ENCODE measurements around the gene CLK2.
"Not testable (repeated sequence)": the region's sequence is repeated elsewhere in the genome, so short reads cannot be mapped to it uniquely, and the experiment has no call there.

The CLK2 gene

DNA sequence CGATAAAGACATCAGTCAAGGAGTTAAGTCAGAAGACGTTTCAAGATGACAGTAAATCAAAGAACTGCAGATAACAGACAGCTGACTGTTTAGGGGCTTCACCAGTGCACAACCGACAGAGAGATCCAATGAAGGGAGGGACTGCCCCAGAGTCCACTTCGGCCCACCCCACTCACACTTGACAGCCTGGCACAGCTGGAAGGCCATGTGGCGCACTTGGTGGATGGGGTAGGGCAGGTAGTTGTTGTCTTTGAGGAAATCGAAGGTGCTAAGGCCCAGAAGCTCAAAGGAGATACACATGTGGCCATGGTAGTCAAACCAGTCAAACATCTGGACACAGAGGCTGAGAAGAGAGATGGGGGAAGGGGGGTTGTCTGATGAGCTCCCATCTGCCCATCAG is 6.8 kb downstream of the CLK2 start:
- DNase-seq: no peak

DNA sequence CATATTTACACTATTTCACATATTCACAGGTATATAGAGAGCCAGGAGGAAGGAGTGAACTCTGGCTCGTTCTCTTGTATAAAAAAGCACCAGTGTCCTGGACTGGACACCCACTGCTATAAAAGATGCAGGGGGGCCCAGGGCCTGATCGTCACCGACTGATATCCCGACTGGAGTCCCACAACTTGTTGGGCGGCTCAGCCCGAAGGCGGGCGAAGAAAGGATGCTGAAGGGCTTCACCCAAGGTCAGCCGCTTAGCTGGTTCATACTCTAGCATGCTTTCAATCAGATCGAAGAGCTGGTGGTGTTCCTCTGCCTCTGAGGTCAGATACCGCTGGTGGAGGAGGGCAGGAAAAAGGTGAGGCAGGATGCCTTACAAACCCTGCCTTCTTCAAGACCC is 10.2 kb downstream of the CLK2 start:
- no peak for DNase-seq

DNA sequence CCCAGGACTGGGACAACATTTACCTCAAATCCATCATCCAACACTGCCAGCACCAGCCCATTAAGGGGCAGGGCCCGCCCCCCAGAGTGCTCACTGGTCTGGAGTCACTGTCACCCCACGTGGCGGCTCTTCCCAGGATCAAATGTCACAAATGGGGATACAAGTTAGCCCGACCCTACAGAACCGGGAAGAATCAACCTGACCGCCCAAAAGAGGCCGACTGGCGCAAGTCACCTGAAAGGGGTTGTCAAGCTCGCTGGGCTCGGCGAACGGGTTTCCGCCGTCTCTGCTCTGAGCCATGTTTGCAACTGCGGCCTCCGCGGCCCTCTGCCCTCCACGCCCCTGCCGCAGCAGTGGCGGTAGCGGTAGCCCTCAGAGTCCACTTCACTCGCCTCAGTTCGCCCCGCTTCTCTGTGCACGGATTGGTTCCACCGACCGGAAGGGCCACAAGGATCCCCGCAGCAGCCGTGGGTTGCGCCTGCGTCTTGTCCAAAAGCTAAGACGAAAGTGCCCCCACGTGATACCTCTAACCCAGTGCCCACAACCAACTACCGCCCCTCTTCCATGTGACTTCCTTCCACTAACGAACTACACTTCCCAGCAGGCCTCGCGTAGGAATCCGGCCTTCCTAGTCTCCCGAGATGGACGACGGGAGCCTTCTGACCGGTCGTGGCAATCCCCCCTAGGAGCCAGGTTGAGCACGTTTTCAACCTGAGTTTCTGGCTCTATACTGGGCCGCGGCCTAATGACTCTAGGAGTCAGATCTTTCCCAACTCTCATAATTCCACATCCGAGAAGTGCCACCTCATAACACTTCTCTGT is 11.2 kb downstream of the CLK2 start, which contains the start of gene SCAMP3:
TSS of gene SCAMP3 (minus strand) at position 509 of the 822 bp plus-strand sequence. CDS start at position 300, 209 bp downstream.
- peak; percentile 97 to 99 (median 98) for DNase-seq

DNA sequence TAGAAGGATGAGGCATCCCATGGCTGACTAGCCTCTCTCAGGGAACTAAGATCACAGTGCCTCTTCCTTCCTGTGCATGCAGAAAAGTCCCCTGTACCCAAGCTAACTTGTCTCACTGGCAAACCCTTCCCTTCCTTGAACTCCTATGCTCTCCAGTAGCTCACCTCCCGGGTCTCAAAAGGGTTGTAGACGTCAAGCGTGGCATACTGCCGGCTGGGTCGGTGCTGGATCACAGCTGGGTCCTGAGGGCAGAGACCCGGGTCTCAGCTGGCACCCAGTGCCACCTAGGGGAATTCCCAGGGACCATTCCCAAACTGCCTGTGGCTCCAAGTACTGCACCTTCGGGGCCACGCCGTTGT is 11.8 kb downstream of the CLK2 start:
- peak in 2 of 4 experiments; percentile 29 to 44 for DNase-seq

DNA sequence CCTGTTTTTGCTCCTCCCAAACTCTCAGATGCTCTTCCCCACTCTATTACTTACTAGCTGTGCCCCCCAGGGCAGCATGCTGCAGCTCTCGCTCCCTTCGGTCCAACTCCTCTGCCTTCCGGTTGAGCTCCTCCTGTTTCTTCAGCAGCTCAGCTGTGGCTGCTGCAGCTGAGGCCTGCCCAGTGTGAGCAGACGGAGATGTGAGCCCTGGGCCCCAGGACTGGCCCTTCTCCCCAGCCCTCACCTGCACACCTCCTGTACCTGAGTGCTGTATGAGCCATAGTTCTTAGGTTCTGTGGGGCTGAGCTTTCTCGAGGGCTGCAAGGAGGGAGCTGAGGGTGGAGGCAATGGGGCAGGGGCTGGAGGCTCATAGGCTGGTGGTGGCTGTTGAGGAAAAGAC is 13.0 kb downstream of the CLK2 start:
- no peak for DNase-seq

DNA sequence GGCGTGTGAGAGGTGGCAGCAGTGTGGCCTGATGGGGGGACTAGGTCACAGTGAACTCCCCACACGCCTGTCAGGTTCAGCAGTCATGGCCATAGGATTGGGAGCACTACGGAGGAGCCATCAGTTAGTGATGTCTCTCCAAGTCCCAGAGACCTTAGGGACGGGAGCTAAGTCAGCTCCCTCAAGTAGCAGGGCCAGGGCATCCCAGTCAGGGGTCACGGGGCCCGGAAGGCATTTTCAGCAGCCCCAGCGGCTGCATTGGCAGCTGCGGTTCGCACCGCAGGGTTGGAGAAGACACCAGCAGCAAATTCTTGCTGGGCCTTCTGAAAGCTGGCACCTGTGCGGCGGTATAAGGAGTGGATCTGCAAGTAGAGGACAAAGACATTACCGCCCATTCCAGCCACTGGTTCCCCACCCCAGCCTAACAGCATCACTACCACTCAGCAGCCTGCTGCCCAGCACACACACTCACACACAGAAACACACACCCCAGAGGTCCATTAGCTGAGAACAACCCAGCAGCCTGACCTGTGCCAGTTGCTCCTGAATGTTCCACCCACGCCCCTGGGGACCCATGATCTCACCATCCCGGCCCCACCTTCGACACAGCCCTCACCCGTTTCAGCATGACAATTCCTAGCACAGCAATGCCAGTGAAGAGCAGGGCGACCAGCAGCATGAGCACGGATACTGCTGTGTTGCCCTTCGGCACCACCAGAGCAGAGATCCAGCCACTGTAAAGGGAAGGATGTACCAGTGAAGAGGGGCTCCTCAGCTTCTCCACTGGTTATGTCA is 17.0 kb downstream of the CLK2 start:
- no peak for DNase-seq

DNA sequence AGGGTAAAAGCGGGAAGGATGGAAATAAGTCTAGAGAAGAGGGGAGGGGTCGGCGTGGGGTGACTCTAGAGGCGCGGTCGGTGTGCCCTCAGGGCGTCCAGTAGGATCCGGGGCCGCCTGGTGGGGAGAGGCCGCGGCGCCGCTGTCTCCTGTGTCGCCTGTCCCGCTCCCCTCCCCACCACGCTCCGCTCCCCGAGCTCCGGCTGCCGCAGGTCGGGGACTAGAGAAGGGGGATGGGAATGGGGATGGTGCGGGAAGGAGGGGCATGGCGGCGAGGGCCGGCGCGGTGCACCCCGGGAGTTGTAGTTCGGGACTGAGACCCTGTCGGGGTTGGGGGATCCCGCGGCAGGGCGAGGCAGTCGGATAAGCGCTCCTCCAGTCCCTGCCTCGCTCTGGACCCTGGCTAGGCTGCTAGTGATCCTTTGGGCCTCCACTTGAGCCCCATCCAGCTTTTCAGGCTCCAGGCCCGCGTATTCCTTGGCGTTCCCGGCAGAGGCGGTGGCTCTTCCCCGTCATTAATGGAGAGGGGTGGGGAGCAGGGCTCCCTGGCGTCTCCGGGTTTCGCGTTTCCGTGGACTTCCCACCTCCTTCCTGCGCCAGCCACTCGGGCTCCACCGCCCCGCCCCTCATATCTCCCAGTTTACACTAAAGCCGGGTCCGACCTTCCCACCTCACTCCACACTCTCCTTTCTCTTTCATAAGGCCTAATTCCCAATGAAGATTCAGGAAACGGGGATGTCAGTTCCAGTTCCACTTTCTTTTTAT is 17.9 kb downstream of the CLK2 start, which contains the start of gene ENTREP3:
TSS of gene ENTREP3 (minus strand) at position 241 of the 765 bp plus-strand sequence. CDS start 606 bp downstream, outside the sequence.
- DNase-seq: peak; percentile 66 to 88 (median 77)

DNA sequence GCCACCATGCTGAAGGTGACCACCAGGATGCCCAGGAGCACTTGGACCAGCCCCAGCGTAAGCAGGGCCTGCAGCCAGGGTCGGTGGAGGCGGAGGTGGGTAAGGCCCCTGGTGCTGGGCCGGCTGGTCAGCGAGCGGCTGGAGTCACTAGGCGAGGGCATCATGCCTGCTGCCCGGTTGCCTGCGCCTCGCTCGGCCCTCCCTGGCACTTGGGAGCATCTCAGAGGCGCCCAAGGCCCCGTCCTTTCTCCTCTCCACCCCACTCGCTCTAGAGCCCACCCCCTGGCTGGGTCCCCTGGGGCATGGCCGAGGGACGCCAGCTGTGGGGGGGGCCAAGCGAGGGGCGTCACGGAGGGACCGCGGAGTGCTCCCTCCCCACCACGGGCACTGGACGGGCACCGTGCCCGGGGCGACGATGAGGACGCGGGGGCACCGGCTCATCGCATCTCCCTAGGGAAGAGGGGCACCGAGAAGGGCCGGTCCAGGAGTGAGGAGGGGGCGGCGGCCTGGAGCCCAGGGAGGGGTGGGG is 18.5 kb downstream of the CLK2 start:
- DNase-seq: peak in 1 of 4 experiments; percentile 14

DNA sequence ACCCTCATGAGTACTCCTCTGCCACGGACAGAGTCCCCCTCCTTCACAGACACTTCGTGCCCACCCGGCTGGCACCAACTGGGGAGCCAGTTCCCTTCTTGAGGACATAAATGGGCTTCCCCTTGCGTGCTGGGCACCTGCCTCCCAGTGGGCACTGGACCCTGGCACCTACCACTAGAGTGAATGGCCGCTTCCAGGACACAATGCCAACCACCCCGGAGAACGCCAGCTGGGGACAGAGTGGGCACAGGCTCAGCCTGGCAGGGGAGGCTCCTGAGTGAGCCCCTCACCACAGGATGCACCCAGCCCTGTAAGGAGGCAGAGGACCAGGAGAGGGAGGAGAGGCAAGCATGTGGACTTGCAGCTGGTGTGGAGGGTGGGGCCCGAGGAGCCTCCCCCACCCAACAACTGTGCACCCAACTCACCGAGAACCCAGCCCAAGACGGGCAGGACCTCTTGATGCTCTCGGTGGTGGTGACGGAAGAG is 19.0 kb downstream of the CLK2 start:
- DNase-seq: no peak

DNA sequence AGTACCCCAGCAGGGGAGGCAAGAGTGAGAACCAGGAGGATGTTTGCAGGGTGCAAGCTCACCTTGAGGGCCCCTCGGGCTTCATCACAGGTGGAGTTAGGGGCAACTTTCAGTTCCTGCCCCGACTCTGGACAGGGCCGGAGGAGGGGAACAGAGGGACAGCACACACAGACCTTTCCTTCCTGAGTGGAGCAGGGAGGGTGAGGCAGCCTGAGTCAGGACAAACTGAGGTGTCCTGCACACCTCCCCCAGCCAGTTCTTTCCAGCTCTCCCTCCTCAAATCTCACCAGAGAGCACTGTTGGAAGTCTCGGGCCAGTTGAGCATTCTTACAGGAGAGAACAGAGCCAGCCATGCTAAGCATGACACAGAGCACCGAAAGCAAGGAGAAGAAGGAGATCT is 19.5 kb downstream of the CLK2 start:
- no peak for DNase-seq

DNA sequence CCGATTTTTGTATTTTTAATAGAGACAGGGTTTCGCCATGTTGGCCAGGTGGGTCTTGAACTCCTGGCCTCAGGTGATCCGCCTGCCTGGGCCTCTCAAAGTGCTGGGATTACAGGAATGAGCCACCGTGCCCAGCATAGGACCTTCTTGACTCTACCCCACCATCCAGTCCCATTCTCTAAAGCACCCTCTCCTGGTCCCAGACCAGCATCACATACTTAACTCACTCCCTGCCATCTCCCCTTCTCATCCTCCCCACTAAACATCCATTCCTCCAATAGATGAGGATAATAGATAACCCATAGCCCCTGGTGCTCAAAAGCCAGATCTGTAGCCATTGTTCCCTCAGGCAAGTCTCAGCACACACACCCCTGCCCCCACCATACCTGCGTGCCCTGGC is 20.1 kb downstream of the CLK2 start:
- no peak for DNase-seq

DNA sequence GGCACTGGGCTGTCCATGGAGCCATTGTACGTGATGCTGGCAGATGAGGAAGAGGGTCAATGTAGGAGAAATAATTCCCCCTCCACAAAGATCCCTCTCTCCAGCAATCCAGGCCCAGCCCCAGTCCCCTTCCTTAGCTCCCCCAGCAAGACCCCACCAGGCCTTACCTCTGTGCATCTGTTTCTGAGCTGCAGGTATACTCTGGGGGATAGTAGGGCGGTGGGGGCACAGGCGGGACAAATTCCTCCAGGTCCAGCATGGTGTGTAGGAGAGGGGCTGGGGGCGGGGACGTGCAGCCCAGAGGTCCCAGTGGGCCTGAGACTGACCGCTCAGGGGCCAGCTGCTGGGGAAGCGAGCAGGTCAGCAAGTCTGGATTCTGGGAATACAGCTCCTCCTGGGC is 21.7 kb downstream of the CLK2 start:
- no peak for DNase-seq

DNA sequence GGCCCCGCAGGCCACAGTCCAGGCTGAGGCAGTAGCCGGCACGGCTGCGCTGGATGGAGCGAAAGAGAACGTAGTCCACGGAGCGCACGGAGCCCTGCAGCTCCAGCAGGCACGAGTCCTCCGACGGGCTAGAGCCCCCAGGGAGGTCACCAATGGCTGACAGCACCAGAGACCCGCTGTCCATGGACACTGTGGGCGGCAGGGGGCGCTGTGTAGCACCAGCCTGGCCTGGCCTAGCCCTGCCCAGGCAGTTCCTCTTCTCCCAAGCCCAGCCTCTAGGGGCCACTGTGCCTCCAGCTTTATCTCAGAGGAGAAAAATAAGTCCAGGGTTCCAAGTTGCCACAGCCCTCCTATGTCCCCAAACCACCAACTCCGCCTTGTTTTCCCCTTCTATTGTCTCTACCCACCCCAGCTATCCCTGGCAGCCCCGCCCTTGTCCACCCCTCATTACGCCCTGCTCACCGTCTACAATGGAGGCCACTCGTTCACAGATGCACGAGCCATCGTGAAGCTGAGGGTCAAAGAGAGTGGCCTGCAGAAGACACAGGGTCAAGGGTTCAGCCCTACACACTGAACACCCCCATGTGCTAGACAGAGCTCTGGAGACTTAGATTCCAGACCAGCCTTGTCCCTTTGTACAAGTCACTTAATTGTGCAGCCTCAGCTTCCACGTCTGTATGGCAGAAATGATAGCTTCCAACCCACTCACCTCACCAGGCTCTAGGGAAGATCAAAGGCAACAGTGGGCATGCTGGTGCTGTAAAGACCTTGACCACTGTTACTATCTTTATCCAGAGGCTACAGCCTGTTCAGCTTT is 22.5 kb downstream of the CLK2 start:
- peak; percentile 96 to 98 (median 97) for DNase-seq

DNA sequence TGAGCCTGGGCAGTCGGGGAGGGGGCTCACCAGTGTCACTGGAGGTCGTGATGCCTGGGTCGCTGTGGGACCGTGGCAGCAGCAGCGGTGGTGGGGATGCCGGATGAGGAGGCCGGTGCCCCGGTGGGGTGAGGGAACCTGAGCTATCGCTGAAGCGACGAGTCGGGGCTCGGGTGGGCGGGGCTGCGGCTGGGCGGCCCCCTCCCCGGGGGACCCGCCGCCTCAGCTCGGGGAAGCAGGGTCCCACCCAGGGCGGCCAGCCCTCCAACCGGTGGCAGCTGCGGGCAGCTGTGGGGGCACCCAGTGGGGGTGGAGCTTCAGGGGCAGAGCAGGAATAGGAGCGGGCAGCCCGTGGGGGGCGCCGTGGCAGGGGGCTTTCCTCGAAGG is 23.1 kb downstream of the CLK2 start:
- DNase-seq: no peak

DNA sequence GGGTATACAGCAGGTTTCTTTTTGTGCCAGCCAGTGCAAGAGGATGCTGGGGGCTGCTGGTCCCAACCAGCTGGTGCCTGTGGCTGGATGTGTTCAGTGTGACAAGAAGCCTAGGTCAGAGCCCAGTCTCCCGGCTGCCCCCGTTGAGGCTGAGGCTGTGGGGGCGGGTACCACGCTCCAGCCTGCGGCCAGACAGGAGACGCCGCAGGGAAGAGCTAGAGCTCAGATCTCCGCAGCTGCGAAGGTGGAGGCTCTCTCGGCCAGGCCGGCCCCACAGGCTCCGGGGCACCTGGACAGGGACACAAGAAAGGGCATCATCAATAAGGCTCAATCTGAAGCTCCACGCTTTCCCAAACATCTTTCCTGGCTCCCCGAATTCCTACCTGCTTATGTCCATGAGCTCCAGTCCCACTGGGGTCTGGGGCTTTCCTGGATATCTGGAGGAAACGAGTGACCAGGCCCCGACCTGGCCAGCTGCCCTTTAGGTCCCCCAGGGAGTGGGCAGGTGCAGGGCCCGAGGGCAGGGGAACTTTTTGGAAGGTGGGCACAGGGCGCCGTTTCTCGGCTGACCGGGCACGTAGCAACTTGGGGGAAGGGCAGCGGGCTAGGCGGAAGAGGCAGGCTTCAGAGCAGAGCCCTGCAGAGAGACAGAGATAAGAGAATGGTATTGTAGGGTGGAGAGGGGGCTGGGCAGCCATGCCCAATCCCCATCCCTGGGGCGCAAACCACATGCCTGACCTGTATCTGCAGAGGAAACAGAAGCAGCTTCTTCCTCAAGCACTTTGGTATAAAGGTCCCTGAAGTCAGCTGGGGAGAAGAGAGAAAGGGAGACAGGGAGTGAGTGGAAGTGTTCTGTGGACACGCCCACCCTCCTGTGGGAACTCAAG is 25.4 kb downstream of the CLK2 start:
- DNase-seq: no peak

DNA sequence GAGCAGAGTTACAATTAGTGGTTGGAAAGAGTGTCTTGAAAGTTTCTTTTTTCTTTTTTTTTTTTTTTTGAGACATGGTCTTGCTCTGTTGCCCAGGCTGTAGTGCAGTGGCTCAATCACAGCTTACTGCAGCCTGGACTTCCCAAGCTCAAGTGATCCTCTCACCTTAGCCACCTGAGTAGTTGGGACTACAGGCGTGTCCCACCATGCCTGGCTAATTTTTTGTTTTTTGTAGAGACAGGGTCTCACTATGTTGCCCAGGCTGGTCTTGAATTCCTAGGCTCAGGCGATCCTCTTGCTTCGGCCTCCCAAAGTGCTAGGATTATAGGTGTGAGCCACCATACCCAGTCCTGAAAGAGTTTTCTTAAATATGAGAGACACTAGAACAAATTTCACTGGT is 26.5 kb downstream of the CLK2 start:
- DNase-seq: not testable (repeated sequence)

DNA sequence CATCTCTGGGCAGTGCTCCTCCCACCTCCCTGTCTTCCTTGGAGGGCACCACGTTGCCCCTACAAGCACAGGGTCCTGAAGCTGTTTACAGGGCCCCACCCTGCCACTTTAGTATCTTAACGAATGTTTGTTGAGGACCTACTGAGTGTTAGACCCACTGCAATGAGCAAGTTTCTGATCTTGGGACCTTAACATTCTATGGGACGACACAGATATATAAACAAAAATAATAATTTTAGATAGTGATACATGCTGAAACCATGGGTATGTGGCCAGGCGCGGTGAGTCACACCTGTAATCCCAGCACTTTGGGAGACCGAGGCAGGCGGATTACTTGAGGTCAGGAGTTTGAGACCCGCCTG is 28.2 kb downstream of the CLK2 start:
- DNase-seq: no peak

DNA sequence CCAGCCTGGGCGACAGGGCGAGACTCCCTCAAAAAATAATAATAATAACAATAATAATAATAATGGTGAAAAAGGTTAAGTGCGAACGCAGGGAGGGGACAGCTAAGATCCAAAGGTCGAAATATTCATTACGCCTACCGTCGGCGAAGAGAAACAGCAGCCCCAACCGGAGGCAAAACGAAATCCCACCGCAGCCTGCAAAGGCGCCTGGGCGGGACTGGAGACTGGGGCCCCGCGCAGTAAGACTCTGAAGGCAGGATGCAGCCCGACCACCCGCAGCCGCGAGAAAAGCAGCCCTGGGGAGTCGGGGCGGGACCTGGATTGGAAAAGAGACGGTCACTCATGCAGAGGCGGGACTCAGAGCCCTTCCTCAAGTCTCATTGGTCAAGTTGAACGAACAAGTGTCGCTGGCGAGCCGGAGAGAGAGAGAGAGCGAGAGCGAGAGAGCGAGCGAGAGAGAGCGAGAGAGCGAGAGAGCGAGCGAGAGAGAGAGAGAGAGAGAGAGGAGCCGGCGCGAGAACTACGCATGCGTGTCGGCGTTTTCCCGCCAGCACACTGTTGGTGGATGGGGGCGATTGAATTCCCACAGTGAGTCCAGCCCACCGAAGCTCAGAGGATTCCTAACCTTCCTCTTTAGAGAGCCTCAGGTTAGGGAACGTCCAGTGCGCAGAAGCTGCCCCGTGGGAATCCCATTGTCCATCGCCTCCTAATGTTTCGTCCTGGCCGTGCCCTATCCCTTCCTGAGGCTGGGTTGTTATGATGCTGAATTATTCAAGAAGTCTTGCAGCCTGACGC is 28.7 kb downstream of the CLK2 start:
- DNase-seq: peak; percentile 96 to 99 (median 96)

DNA sequence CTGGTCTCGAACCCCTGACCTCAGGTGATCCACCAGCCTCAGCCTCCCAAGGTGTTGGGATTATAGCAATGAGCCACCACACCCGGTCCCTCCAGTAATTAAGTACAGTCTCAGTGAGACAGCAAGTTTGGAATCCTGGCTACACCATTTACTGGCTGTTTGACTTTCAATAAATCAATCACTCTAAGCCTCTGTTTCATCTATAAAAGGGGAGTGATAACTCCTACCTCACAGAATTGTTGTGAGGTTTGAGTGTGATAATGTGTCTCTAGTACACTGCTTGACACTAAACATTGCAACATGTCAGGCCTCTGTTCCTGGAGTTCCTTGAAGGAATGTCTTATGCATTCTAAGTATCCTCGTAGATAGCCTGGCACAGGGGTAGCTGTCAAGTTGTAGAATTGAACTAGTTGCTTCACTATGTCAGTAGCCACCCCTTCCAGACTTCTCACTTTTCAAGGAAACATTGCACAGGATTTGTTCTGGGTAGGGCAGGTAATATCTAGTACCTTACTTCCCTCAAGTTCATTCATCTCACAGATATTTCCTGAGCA is 30.4 kb downstream of the CLK2 start:
- DNase-seq: no peak
